ENCODE data around the gene ECT2L.
"Not testable (repeated sequence)": the region's sequence is repeated elsewhere in the genome, so short reads cannot be mapped to it uniquely, and the experiment has no call there.

ECT2L gene

DNA sequence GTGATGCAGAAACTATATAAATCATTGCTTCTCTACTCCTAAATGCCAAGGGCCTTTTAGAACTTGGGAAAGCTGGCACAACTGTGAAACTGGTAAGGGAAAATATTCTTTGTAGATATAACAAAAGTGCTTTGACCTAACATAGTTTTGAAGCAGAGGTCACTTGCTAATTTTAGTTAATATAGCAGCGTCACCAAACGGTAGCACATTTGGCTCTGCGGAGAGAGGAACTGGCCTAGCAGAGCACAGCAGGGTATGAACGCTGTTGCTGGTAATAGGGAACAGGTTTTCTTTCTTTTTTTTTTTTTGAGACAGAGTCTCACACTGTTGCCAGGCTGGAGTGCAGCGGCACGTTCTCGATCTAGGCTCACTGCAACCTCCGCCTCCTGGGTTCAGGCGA lies 67.4 kb downstream of the ECT2L start:
- no peak for DNase-seq

DNA sequence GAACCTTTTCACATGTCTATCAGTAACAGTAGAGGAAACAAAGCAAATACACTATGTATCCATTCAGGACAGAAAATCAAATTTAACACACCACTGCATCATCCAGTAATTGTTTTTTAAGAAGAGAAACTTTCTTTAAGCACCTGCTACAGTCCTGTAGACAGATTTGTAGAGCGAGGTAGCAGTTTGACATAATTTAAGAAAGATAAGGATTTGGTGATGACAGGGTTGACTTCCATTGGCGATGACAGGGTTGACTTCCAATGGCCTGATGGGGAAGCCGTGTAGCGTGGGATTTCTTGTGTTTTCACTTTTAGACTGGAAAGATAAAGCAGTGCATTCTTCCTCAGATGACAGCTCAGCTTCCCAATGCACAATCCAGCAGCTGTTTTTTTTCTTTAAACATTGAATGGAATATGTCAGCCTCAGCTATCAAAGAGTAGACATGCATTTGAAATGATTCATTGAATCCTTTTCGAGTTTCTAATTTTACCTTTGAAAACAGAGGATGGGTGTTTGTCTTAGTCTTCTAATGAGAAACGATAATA lies 68.5 kb downstream of the ECT2L start:
- no peak for DNase-seq

DNA sequence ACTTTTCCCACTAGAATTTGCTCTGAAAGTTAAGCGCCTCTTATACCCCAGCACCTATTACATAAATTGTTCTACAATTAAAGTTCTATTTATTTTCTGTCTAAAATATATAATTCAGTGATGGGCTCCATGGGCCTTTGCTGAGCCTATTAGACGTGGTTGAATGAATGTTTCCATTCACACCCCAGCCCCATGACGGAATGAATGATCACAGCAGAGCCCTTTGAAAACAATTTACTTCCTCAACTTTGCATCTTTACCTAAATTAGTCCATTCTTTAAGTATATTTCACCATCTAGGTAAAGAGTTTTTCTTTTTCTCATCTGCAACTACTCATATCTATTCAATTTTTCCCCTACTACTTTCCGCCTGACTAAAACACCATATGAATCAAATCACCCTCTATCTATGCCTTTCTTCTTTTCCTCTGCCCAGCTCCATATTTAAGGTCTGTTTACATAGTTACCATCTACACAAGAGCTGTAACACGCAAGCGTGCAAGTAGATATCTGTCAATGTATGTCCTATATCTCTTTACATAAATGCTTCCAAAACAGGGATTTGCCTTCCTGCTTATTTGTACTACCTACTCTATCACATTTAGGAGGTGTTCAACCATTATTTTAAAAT lies 69.7 kb downstream of the ECT2L start:
- DNase-seq, result no peak

DNA sequence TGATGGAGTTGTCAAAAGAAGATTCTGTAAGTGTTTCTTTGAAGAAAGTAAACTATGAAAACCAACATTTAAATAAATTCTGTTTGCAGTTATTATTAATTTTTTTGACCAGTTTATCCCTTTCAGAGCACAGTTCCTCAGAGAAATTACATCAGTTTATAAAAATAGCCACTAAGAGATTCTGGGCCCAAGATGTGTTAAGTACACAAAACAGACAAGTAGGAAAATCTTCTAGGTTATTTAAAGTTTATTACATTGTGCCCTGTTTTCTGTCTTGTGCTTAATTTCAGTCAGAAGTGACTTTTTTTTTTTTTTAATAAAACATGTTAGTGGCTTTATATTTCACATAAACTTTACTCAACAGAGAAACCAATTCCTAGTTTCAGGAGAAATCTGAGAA lies 72.3 kb downstream of the ECT2L start:
- DNase-seq, result no peak

DNA sequence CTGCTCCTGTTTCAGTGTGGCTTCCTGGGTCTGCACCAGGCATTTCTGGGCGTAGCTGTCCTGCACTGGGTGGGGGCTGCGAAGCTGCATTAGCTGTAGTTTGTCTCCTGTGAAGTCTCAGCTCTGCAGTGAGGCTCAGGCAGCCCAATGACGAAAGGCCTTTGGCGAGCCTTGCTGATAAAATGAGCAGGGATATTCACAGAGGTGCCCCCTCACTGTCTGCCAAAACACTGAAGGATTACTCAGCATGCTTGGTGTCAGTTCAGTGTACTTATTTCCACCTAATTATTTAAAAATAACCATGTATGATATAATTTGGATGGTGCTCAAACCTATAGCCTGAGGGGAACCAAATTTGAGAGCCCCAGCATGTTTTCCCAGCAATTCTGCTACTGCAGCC lies 73.5 kb downstream of the ECT2L start:
- no peak for DNase-seq

DNA sequence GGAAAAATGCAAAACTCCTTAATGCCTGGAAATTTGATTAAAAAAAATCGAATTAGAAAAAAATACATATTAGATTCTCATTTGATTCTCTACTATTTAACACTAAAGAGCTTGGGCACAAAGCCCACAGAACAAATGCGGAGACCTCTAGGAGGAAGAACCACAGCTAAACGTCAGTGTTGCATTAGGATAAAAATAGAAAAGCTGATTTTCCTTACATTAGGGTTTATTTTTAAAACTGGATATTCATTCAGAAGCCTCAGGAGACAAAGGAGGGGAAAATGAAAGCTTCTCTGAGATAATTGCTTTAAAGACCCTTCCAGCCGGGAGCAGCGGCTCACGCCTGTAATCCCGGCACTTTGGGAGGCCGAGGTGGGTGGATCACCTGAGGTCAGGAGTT lies 77.3 kb downstream of the ECT2L start:
- no peak for DNase-seq

DNA sequence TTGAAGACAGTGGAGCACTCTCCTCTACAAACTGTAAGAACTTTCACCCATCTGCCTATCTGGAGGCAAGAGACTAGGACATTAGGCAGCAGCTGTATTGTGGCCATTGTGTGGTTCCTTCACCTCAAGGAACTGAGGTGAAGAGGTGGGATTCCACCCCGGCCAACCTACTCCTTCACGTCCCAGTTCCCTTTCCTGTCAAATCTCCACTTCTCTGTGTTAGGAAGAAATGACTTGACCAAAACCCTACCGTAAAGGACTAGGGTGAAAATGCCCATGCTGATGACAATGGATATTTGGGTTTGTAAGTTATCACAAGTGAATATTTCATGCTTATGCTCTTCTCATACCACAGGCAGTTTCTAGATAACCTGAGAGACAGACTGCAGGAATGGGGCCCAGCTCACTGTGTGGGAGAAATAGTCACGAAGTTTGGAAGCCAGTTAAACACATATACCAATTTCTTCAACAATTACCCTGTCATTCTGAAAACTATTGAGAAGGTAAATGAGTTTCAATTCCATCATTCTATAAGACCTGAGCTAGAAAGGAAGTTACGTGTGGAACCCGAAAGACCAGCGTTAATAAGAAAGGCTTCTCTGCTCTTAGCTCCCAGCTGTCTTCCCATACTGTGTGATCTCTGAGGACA lies 86.6 kb downstream of the ECT2L start:
- no peak for DNase-seq

DNA sequence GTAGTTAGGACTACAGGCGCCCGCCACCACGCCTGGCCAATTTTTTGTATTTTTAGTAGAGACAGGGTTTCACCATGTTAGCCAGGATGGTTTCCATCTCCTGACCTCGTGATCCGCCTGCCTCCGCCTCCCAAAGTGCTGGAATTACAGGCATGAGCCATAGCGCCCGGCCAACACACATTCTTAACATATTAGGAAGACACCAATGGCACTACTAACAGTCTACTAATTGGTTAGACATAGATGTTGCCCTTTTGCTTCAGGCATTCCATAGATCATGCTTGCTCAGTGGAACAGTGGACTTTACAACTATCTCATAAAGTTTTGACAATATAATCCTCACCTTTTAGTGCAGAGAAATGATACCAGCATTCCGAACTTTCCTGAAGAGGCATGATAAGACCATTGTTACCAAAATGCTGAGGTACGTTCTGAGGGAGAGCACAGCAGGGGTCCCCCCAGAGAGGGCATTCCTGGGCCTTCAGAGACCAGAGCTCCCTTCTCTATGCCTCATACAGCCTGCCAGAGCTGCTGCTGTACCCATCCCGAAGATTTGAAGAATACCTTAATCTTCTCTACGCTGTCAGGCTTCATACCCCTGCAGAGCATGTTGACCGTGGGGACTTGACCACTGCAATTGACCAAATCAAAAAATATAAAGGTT lies 89.4 kb downstream of the ECT2L start:
- no peak for DNase-seq

DNA sequence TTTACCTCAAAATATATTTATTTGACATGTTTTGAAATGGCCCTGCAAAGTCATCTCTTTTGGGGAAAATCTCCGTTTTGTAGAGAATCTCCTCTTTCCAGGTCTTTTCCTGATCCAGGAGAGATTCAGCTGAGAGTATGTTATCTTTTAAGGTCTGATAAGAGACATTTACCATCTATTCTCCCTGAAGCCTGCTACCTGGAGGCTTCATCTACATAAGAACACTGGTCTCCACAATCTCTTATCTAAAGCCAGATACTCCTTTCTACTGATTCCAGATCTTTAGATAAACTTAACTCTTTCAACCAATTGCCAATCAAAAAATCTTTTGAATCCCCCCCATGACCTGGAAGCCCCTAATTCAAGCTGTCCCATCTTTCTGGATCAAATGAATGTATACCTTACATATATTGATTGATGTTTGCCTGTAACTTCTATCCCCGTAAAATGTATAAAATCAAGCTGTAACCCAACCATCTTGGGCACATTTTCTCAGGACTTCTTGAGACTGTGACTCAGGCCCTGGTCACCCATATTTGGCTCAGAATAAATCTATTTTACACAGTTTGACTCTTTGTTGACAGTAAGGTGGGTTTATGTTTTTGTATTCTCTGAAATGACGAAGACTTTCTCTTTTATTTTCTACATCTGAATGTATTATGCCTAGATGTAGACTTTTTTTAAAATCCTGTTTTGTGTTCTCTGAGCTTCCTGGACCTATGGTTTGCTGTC lies 95.5 kb downstream of the ECT2L start:
- no peak for DNase-seq

DNA sequence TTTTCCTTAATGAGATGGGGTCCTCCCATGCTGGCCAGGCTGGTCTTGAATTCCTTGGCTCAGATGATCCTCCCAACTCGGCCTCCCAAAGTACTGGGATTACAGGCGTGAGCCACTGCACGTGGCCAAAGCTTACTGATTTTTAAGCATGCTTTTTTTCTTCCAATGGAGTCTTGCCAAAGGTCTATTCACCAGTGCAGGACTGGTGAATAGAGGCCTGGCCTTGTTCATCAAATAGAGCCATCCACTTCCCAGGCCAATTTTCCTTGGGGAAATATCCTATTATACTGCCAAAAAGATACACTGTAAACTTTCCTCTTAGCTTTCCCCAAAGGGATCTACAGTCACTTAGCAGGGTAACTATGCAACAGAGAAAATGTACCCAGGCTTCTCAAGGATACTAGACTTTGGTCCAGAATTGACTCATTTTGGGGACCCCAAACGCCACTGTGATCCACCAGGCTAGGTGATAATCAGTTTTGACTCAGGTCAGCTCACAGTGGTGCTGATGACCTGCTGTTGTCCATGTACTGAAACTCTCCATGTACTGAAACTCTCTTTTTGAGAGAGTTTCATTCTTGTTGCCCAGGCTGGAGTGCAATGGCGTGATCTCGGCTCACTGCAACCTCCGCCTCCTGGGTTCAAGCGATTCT lies 100.3 kb downstream of the ECT2L start:
- no peak for DNase-seq

DNA sequence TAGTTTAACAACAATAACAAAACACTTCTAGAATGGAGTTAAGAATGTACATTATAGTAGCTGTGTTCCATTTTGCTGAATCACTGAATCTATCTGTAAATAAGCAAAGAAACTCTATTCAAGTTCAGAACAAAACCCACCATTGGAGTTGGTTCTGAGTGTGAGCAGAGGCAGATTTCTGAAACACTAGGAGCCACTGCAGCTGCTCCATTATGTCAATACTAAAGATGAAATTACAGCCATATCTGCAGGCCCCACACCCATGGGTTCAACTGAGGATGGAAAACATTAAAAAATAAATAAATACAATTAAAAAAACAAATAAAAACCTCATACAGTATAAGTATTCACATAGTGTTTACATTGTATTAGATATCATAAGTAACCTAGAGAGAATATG lies 101.1 kb downstream of the ECT2L start:
- DNase-seq, result no peak

DNA sequence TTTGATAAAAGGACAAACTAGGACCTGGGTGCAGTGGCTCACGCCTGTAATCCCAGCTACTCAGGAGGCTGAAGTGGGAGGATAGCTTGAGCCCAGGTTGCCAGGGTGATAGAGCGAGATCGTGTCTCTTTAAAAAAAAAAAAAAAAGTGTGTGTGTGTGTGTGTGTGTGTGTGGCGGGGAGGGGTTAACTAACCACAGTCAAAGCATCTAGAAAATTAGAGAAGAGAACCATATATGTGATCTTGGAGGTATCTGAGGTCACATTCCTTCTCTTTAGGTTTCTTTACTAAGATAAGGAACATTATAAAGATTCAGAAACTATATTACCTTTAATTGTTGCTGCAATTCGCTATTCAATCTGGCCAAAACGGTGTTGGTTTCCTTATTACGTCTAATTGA lies 111.3 kb downstream of the ECT2L start:
- DNase-seq, result no peak

DNA sequence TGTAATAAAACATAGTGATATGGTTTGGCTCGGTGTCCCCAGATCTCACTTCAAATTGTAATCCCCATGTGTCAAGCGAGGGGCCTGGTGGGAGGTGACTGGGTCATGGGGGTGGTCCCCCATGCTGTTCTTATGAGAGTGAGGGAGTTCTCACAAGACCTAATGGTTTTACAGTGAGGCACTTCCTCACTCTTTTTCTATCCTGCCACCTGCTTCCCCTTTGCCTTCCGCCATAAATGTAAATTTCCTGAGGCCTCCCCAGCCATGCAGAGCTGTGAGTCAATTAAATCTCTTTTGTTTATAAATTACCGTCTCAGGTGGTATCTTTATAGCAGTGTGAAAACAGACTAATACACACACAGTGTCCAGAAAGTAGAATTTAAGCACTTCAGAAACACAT lies 113.6 kb downstream of the ECT2L start:
- DNase-seq, result no peak

DNA sequence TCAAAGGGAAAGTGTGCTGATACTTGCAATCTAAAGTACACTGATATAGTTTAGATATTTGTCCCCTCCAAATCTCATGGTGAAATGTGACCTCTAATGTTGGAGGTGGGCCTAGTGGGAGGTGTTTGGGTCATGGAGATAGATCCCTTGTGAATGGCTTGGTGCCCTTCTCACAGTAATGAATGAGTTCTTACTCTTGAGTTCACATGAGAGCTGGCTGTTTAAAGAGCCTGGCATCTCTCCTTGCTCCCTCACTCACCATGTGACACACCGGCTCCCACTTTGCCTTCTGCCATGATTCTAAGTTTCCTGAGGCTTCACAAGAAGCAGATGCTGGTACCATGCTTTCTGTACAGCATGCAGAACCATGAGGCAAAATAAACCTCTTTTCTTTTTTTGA lies 114.1 kb downstream of the ECT2L start:
- DNase-seq, result no peak

DNA sequence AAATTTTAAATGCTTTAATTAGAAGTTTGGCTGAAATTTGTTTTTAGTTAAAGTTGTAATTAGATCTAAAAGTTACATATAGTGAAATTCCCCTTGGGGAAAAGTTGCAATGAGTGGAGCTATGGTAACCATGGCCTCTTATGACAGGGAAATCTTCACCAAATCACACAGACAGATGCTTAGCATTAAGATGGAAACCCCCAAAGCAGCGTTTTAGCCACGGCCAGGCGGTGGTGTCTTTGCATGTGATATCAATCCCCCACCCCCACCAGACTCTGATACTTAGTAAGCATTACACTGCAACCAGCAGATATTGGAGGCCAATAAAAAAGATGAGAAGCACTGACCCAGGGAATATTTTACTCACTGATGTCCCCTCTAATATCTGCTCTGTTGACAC lies 116.4 kb downstream of the ECT2L start:
- no peak for DNase-seq

DNA sequence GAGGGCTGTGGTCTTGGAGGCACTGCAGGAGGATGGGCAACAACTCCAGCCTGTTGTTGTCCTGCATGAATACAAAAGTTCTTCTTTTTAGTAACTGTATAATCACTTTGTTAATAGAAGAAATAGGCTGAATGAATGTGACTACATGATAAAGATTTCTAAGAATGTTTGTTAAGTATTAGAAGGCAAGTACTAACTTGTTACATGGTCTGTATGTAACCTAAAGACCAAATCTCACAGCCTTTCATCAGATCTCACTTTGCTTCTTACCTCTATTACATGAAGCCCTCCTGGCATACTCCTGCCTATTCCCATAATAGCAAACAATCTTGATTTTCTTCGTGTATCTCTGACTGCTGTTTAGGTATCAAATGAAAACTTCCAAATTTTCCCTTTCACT lies 118.8 kb downstream of the ECT2L start:
- DNase-seq, result no peak

DNA sequence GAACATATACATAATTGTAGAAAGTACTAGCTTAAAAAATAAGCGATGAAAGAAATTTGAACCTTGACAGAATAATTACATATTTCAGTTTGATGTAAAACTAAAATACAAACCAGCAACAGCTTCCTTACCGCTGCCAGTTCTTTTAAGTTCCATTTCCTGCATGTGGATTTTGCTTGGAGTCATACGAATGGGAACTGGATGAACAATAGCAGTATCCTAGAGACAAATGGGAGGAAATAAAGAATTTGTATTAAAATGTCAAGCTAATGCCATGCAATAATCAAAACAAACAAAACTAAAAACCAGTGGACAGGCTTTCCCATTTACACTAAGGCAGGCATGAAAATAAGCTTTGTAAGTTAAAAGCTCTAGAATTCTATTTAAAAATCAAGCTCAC lies 125.0 kb downstream of the ECT2L start:
- DNase-seq, result no peak

DNA sequence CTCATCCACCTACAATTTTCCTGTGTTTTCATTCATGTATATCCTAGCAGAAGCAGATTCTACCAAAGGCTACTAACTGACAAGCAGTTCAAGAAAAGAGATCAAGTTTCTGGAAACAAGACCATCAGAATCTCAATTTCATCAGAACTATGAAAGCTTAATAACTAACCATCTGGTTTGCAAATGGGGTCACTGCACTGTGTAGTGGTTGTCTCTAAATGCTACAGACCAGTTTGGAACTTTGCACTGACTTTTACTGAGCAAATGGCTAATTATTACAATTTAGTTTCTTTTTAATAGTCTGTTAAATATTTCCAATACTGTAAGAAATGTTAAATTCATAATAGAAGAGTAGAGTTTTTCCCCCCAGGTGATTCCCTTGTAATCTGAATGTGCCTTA lies 127.7 kb downstream of the ECT2L start:
- DNase-seq, result no peak

DNA sequence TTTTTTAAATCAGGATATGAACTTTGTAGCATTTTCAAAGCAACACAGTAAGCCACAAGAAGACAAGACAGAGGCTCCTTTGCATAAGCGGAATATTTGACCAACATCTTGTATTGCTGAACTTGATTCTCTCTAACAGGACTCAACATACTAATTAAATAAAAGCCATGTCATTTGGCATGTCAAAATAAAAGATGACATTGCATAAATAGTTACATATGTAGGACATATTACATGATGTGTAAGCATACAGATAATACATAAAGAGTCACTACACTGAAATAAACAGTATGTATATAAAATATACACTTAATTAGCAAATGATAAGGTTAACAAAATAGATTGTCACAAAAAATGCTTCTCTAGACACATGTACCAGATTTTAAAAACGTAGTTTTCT lies 129.9 kb downstream of the ECT2L start:
- no peak for DNase-seq

DNA sequence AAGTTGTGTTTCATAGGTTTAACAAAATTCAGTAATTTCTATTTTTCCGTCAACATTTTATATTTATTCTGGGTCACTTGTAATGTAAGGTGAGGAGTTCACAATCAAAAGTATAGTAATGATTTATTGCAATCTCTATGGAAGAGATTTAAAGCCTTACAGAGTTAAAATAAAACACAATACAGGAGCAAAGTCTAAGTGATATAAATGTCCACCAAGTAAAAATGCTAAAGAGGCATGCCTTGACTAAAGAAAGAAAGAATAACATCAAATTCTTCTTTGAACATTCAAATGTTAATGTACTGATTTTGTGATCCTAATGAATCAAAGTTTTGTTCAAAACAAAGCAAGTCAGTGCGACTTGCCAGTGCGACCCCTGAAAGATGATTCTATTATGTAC lies 130.7 kb downstream of the ECT2L start:
- no peak for DNase-seq

DNA sequence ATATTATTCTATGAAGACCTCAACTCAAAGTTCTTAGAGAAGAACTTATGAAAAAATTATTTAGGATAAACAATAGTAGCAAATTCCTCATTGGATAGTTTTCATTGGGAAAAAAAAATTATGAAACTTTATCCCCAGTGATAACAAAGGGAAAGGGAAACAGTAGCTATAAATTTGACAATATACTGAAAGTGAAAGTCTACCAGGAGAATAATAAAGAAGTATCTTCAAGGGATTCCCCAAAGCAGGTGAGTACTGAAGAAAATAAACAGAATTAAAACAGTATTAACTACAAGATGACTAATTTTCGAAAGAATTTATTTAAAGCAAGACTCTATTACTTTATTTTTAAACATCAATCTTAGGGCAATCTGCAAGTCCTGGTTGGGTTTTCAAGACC lies 135.8 kb downstream of the ECT2L start:
- DNase-seq, result no peak

DNA sequence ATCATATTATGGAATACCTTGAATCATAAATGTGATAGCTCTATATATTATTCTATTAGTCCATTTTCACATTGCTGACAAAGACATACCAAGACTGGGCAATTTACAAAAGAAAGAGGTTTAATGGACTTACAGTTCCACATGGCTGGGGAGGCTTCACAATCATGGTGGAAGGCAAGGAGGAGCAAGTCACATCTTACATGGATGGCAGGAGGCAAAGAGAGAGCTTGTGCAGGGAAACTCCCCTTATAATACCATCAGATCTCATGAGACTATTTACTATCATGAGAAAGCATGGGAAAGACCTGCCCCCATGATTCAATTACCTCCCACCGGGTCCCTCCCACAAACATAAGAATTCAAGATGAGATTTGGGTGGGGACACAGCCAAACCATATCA lies 141.0 kb downstream of the ECT2L start:
- DNase-seq, result not testable (repeated sequence)

DNA sequence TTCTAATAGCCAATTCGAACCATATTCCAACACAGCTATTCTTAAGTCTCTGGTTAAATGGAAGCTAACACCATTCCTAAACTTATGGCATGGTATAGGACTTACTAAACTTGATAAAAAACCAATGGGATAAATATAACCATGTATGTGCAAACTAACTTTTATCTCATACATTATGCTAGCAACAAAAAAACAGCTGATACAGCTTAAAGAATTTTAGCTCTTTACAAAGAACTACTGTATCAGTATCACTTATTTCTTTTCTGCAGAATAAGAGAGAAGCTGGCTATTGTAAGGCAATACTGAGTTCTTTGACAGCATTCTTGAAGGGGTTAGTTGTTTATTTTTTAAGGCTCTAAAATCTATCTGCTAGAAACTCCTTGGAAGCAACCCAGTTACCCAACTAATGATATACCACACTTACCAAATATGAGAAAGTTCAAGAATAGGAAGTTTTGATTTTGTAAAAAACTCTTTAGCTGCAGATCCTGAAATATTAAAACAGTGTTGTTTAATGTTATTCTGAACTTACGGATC lies 147.3 kb downstream of the ECT2L start:
- no peak for DNase-seq

Measured in inflammatory macrophage treated with lipopolysaccharide for 1 hour (primary cell).